Posterior cingulate gyrus (tissue), 11 donors: ENCODE data around the gene CDC27.
"Not testable (repeated sequence)": the region's sequence is repeated elsewhere in the genome, so short reads cannot be mapped to it uniquely, and the experiment has no call there.

Experiments used
- DNase-seq, 10 donors: peaks; one replicate each; pipeline versions ENCODE4 v3.0.0 to v3.0.0-alpha.2; 2020 to 2021; ENCODE audit warnings: mixed read lengths in 3 of 10
- intact Hi-C: fragments of 100-400 bp; cut with DNase I; formaldehyde crosslinking; loops from one replicate; pipeline ENCODE4 v1.15.1; 2023

CDC27 gene

DNA sequence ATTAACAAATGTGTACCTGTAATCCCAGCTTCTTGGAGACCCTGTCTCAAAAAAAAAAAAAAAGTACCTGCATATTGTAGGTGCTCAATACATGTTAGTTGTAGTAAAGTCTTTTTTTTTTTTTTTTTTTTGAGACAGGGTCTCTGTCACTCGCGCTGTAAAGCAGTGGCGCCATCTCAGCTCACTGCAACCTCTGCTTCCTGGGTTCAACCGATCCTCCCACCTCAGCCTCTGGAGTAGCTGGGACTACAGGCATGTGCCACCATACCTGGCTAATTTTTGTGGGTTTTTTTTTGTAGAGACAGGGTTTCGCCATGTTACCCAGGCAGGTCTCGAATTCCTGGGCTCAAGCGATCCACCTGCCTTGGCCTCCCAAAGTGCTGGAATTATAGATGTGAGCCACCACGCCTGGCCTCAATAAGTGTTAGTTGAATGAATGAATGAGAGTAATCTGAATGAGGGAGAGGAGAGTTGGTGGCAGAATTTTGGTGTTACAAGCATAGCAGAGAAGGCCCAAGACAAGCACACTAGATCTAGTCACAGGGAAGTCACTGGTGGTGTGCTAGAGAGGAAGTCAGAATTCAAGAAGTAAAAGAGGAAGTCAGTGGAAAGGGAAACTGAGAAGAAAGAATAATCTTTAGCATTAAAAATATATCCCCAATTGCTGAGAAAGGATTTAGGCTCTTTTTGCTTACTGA lies 10.7 kb upstream of the CDC27 start:
- DNase-seq, result peak in 1 of 10 donors; percentile 19
- intact Hi-C loops, result no loop called here

DNA sequence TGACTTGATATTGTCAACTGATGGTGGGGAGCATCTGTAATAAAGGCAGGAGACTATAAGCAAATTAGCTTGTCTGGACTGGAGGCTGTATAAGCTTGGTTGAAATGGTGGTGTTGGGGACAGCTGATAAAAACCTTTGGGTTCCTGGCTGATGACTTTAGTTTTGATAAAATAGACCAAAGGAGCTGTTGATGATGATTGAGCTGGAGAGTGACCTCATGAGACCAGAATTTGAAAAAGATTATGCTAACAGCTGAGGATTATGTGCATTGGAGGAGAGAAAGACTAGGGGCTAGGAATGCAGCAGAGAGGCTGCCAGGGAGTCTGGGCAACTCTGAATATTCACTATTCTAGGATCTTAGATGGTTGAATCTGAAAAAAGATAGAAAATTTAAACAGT lies 8.7 kb upstream of the CDC27 start:
- intact Hi-C loops, result no loop called here
- no peak for DNase-seq

DNA sequence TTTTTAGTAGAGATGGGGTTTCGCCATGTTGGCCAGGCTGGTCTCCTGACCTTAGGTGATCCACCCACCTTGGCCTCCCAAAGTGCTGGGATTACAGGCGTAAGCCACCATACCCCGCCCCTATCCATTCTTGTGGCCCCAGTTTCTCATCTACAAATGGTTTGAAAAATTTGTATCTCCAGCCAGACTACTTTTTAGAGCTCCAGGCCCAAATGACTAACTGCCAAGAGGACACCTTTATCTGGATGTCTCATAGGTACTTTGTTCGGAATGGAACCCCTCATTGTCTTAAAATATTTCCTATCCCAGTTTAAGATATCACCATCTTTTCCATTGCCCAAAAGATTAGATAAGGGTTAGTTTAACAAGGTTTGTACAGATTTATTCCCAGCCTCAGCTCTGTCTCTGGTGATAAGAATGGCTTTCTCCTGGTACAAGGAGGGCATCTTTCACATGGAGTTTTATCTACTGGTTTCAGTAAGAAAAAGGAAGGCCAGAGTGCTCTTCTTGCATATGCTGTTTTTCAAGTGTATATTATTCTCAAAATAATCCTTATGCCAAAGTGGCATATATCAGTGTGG lies 4.9 kb upstream of the CDC27 start:
- intact Hi-C loops, result no loop called here
- DNase-seq, result no peak

DNA sequence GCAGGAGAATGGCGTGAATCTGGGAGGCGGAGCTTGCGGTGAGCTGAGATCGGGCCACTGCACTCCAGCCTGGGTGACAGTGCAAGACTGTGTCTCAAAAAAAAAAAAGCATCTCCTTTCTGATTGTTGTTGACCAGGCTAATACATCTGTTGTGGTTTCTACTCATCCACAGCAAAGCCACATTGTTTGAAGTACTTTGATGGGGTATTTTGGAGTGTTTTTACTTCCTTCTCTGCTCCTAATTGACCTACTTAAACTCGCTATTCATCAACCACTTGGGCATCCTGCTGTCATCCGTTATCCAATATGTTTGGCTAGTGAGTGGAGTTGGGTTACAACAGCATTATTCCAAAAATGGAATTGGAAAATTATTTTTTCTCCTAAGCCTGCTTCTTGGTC lies 3.5 kb upstream of the CDC27 start:
- intact Hi-C loops, result no loop called here
- no peak for DNase-seq

DNA sequence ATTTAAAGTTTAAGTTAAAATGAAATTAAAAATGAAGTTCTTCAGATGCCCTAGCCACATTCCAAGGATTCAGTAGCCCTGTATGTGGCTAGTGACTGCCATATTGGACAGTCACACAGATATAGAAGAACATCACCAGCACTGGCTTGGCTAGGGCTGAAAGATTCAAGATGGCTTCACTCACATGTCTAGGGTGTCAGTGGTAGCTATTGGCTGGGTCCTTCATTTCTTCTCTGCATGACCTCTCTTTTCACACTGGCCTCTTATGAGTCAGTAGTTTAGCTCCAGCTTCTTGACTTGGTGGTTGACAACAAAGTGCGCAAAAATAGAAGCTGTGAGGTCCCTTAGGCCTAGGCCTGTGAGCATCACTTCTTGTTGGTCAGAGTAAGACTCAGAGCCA lies 1.7 kb upstream of the CDC27 start:
- DNase-seq, result no peak
- intact Hi-C loops, result no loop called here

DNA sequence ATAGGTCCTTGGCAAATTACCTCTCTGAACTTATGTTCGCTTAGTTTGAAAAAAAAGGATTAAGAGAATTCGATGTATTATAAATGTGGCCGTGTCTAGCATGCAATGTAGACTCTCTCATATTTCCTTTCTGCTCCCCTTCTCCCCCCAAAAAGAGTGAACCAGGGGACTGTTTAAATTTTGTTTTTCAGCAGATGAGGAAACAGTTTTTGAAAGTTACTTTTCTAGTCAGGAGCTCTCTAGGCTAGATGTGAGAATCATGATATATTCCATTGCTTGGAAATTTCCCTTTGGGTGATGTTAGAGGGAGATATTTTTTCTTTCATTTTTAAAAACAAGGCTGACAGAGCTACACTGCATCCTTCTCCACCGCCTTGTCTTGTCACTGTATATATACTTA lies 1.1 kb upstream of the CDC27 start:
- intact Hi-C loops, result no loop called here
- no peak for DNase-seq

DNA sequence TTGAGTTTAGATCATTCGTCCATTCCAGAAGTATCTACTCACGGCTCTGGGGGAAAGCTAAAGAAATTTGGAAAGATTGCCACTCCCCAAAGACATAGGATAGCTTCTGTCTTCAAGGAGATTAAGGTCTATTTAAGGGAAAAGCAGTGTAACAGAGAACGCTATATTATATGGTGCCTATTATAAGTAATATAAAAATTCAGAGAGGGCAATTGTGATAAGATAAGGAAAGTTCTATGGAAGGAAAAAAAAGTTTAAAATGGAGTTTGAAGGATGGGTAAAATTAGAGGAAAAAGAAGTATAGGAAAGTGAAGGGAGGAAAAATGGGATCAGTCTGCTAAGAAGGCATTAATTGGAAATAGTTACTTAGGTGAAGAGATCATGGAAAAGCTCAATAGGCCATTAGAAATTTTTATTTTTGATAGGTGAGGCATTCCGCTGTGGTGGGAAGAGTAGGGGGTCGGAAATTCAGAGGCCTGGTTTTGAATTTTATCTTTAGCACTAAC lies 690 bp upstream of the CDC27 start:
- intact Hi-C loops, result no loop called here
- no peak for DNase-seq

DNA sequence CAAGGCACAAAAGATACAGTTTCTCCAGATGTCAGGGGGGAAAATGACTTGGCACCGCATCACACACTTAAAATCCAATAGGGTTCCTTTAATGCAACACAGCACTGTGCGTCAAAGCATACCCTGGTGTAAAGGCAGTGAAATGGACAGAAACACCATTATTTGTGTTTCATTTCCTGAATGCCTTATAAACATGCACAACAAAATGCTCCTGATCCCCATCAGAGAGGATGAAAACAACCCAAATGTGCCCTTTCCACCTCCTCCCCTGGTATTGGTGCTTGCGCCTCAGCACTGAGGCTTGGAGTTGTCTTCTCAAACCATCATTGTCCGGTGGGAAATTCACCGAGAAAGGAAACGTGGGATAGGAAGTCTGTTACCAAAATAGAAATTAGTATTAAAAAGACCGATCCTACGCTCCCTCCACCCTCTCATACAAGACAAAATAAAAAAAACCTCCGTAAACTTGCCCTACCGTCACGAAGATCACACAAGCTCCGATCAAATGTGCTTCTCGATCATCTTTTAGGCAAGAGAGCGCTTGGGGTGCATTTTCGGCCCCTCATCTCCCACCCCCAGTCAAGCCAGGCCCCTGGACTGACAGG lies 722 bp downstream of the CDC27 start:
- intact Hi-C loops, result no loop called here
- DNase-seq, result no peak

DNA sequence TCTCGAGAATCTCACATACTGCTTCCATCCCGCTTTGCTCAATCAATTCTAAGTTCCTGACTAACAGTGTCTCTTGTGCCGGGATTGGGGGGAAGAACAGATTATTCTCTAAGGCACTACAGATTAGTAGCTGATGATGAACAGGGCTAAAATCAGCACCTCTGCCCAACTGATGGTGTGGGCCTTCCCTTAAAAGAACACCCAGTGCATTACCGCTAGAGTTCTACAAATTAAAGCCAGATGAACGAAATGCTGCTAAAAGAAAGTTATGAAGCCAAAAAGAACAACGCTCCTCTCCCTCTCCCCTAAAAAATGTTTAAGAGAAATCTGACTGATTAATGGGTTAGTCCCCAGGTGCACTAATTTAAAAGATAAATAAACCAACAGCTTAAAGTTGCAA lies 4.4 kb downstream of the CDC27 start:
- intact Hi-C loops, result no loop called here
- DNase-seq, result no peak

DNA sequence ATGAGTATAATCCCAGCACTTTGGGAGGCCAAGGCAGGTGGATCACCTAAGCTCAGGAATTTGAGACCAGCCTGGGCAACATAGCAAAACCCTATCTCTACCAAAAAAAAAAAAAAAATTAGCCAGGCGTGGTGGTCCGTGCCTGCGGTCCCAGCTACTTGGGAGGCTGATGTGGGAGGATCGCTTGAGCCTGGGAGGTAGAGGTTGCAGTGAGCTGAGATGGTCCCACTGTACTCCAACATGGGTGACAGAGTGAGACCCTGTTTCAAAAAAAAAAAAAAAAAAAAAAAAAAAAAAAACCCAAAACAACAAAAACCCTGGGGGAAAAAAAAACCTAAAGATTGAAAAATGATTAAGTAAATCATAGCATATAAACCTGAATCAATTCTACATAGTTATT lies 8.1 kb downstream of the CDC27 start:
- intact Hi-C loops, DNase-seq: not testable (repeated sequence)

DNA sequence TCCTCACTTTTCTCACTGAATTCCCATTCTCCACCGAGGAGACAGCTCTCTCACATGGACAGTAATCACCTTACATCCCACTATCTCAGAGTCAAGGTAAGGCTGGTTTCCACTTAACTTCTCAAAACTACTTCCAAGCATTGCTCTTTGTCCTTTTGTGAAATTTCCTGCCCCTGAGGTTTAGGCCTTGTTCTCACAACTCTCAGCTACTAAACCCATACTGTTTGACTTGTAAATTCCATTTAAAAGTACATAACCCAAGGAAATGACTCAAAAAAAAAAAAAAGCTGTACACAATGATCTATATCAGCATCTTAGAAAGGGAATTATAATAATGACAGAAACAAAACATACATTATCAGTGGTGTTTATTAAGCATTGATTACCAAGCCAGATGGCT lies 8.8 kb downstream of the CDC27 start:
- intact Hi-C loops, result no loop called here
- no peak for DNase-seq

DNA sequence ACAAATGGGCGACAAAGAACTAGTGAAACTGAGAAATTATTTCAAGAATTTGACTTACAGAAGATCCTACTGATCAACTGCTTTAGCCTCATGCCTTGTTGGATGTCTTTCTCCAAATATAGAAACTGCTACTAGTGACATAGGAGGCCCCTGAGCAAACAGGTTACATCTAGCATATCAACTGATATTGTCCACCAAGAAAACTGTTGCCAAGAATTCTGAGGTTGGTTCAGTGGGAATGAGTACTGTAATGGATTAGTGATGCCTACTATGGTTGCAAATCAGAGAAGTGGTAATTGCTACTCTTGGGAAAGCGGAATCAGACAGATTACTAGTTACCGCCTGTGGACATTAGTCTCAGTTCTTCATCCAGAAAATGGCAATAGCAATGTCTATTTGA lies 10.0 kb downstream of the CDC27 start:
- no peak for DNase-seq
- intact Hi-C loops, result no loop called here

DNA sequence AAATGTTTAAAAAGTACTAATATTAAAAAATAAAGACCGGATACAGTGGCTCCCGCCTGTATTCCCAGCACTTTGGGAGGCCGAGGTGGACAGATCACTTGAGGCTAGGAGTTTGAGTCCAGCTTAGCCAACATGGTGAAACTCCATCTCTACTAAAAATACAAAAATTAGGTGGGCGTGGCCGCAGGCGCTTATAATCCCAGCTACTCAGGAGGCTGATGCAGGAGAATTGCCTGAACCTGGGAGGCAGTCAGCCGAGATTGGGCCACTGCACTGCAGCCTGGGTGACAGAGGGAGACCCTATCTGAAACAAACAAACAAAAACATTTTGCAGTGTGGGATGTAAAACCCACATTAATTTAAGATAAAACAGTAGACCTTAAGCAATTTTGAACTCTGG lies 11.8 kb downstream of the CDC27 start:
- intact Hi-C loops, result no loop called here
- DNase-seq, result peak in 1 of 10 donors; percentile 47

DNA sequence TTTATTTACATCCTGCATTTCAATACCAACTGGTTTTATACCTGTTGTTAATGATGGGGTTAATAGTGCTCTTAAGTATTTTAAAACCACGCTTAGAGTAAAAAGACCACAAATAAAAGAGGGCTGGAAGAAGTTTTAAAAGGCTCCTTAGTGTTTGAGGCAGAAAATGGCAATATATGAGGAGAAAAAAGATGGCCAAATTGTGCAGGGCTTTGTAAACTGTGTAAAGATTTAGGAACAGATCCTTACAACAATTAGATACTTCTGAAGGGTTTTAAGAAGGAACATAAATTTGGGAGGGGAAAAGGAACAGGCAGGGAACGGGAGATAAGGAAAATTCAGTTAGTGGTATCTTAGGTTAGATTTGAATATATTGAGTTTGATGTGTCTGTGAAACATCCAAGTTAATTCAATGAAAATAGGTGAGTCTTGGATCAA lies 12.7 kb downstream of the CDC27 start:
- no peak for DNase-seq

DNA sequence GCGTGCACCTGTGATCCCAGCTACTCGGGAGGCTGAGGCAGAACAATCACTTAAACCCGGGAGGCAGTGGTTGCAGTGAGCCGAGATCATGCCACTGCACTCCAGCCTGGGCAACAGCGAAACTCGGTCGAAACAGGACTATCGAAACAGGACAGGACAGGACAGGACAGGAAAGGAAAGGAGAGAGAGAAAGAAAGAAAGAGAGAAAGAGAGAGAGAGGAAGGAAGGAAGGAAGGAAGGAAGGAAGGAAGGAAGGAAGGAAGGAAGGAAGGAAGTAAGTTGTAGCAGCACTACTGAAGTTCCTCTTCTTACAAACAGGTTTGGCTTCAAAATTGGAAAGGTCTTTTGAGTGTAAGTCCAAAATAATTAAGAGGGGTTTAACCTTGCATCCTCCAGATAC lies 14.3 kb downstream of the CDC27 start:
- DNase-seq, intact Hi-C loops: not testable (repeated sequence)

More for the DNA sequence above, 12.7 kb downstream of the CDC27 start:
- intact Hi-C loops, result no loop called here

DNA sequence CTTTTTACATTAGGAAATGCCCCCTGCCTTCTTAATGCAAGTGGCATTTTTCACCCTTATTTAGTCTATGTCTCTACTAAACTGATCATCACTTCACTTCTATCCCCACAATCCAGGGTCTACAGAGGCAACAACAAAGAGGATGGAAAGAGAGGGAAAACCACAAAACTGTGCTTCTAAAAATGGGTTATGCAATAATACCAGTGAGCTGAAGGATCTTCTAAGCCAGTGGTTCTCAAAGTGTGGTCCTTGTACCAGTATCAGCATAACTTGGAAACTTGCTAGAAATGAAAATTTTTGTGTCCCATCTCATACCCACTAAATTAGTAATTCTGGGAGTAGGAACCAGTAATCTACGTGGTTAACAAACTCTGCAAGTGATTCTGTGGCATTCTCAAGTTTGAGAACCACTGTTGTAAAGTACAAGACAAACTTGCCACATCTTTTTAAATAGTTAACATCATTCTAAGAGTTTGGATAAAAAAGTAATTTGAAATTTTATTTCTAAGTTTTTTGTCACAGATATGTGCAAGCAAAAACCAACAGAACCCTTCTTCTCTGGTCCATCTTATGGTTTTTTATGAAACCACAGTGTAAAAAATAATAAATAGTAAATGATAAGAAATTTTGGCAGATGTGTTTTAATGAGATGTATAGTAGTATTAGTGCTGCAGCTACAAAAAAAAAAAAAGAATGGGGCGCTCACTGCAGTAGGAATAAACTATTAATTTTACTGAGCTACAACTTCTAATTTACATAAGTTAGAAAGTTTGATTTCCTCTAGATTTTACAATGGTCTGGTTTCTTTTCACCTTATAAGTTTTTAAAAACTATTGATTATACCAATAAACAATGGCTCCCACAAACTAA lies 16.2 kb downstream of the CDC27 start:
- intact Hi-C loops, result no loop called here
- no peak for DNase-seq

DNA sequence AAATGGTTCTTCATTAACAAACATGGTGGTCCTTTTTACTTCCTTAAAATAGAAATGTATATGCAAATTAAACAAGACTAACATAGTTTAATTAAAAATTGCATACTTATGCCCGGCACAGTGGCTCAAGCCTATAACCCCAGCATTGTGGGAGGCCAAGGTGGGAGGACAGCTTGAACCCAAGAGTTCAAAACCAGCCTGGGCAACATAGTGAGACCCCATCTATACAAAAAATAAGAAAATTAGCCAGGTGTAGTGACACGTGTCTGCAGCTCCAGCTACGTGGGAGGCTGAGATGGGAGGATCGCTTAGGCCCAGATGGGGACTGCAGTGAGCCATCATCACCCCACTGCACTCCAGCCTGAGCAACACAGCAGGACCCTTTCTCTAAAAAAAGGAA lies 18.4 kb downstream of the CDC27 start:
- intact Hi-C loops, result no loop called here
- DNase-seq, result no peak

DNA sequence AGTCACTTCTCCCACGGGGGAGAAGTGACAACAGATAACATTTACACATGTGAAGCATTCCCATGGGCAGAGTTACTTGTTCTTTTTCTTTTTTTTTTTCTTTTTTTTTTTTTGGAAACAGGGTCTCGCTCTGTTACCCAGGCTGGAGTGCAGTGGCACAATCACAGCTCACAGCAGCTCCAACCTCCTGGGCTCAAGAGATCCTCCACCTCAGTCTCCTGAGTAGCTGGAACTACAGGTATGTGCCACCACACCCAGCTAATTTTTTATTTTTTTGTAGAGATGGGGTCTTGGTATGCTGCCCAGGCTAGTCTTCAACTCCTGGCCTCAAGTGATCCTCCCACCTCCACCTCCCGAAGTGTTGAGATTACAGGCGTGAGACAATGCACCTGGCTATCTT lies 20.2 kb downstream of the CDC27 start:
- DNase-seq, intact Hi-C loops: not testable (repeated sequence)

DNA sequence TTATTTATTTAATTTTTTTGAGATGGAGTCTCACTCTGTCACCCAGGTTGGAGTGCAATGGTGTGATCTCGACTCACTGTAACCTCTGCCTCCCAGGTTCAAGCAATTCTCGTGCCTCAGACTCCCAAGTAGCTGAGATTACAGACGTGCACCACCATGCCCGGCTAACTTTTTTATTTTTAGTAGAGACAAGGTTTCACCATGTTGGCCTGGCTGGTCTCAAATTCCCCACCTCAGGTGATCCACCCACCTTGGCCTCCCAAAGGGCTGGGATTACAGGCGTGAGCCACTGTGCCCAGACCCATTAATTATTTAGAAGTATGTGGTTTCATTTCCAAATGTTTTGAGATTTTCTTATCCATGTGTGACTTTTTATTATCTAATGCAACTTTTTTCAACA lies 22.2 kb downstream of the CDC27 start:
- DNase-seq, intact Hi-C loops: not testable (repeated sequence)

DNA sequence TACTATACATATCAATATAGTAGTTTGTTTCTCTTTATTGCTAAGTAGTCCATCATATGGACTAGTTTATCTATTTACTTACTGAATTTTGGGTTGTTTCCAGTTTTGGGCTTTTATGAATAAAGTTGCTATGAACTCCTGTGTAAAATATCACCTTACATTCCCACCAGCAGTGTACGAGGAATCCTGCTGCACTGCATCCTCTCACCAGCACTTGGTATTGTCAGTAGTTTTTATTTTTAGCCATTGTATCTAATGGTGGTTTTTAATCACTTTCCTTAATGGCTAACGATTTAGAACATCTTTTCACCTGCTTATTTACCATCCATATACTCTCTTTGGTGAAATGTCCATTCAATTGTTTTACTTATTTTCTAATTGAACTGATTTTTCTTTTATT lies 24.0 kb downstream of the CDC27 start:
- intact Hi-C loops, result no loop called here

DNA sequence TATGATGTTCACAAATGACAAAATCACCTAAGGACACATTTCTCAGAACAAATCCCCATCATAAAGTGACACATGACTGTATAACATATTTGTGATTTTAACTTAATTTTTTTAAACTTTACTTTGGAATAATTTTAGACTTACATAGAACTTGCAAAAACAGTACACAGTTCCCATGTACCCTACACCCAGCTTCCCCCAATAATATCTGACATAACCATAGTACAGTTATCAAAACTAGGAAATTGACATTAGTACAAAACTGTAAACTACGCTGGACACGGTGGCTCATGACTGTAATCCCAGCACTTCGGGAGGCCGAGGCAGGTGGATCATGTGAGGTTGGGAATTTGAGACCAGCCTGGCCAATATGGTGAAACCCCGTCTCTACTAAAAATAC lies 24.8 kb downstream of the CDC27 start:
- intact Hi-C loops, result no loop called here
- DNase-seq, result no peak

More for the DNA sequence above, 24.0 kb downstream of the CDC27 start:
- no peak for DNase-seq
